SK-N-SH (cell line): ENCODE measurements around the gene SLC40A1. TPM values are rescaled to one million over a fixed set of nuclear protein-coding genes. Genes with fewer than 3 reads are reported as not detected.

Experiments
- CTCF ChIA-PET: fragments of 300-600, 350-600 bp; formaldehyde crosslinking; extraction: SDS; loops from one replicate; lab custom pipeline; 2021; lab: Yijun Ruan, JAX
- POLR2A ChIA-PET: fragments of 350-600 bp; sonication (Branson Sonifier 250); formaldehyde crosslinking; extraction: SDS; loops from one replicate; lab custom pipeline; 2020; ENCODE audit warnings: antibody characterized with exemption, inconsistent platforms; lab: Yijun Ruan, JAX
- DNase-seq: peaks from one replicate; pipeline ENCODE4 v3.0.0; 2012
- H2AFZ ChIP-seq: fragments of 200-600 bp; sonication (generic); 2 replicates; pipeline ENCODE4 v1.8.1; 2016; ENCODE audit warnings: antibody characterized with exemption, mild to moderate bottlenecking, low read depth
- H3F3A ChIP-seq: fragments of 200-600 bp; sonication (generic); replicated peaks from 2 replicates; pipeline ENCODE3; 2016; ENCODE audit warnings: antibody characterized with exemption, mild to moderate bottlenecking; ENCODE audit not compliant: insufficient read depth
- H3K27ac ChIP-seq, 2 experiments: fragments of 200-500 bp in 1 of 2; fragments of 200-600 bp in 1 of 2; sonication (Bioruptor generic) in 1 of 2; sonication (generic), shearing (Covaris generic) in 1 of 2; 2 replicates each; pipeline versions ENCODE4 v1.5.1 to v1.6.1; 2014 to 2016; ENCODE audit warnings: low read depth in 2 of 2, inconsistent platforms in 1 of 2, low read length in 1 of 2, mild to moderate bottlenecking in 1 of 2, mixed read lengths in 1 of 2
- H3K27me3 ChIP-seq: fragments of 200-600 bp; sonication (generic), shearing (Covaris generic); 2 replicates; pipeline ENCODE4 v1.6.1; 2016; ENCODE audit warnings: mixed run types; ENCODE audit not compliant: insufficient read depth
- H3K36me3 ChIP-seq, 2 experiments: fragments of 200-500 bp in 1 of 2; fragments of 200-600 bp in 1 of 2; sonication (Bioruptor generic) in 1 of 2; sonication (generic) in 1 of 2; replicated peaks in 1 of 2; 2 replicates each; pipeline versions ENCODE3 to v1.5.1; 2014 to 2016; ENCODE audit warnings: low read length in 1 of 2, mild to moderate bottlenecking in 1 of 2; ENCODE audit not compliant: insufficient read depth in 2 of 2, control insufficient read depth in 1 of 2
- H3K4me1 ChIP-seq, 2 experiments: fragments of 200-500 bp in 1 of 2; fragments of 200-600 bp in 1 of 2; sonication (Bioruptor generic) in 1 of 2; sonication (generic), shearing (Covaris generic) in 1 of 2; 2 replicates each; pipeline versions ENCODE4 v1.5.1 to v1.6.1; 2014 to 2016; ENCODE audit warnings: low read depth in 1 of 2, low read length in 1 of 2, mixed run types in 1 of 2; ENCODE audit not compliant: insufficient read depth in 2 of 2, control insufficient read depth in 1 of 2
- H3K4me2 ChIP-seq: fragments of 200-600 bp; sonication (generic), shearing (Covaris generic); 2 replicates; pipeline ENCODE4 v1.6.1; 2017; ENCODE audit warnings: mixed run types
- H3K4me3 ChIP-seq, 2 experiments: fragments of 200-500 bp in 1 of 2; fragments of 200-600 bp in 1 of 2; sonication (Bioruptor generic) in 1 of 2; sonication (generic), shearing (Covaris generic) in 1 of 2; 2 replicates each; pipeline versions ENCODE4 v1.5.1 to v1.8.1; 2014 to 2016; ENCODE audit warnings: low read depth in 2 of 2, inconsistent platforms in 1 of 2, low read length in 1 of 2, mild to moderate bottlenecking in 1 of 2, mixed read lengths in 1 of 2, moderate library complexity in 1 of 2
- H3K79me2 ChIP-seq: fragments of 200-600 bp; sonication (generic); 2 replicates; pipeline ENCODE4 v1.8.1; 2017; ENCODE audit warnings: mild to moderate bottlenecking; ENCODE audit not compliant: insufficient read depth
- H3K9ac ChIP-seq: fragments of 200-600 bp; sonication (generic); 2 replicates; pipeline ENCODE4 v1.6.1; 2017; ENCODE audit warnings: mixed run types
- H3K9me2 ChIP-seq: fragments of 200-600 bp; sonication (generic); 2 replicates; pipeline ENCODE4 v1.6.1; 2017; ENCODE audit warnings: mixed run types
- H3K9me3 ChIP-seq: fragments of 200-600 bp; sonication (generic); 2 replicates; pipeline ENCODE4 v1.6.1; 2017; ENCODE audit warnings: mixed run types, mild to moderate bottlenecking, moderate library complexity
- H4K20me1 ChIP-seq: fragments of 200-600 bp; sonication (generic); 2 replicates; pipeline ENCODE4 v1.6.1; 2017; ENCODE audit warnings: mild to moderate bottlenecking, mixed run types; ENCODE audit not compliant: insufficient read depth
- CHD2 ChIP-seq: fragments of 150-350 bp; IDR thresholded peaks from 2 replicates; pipeline ENCODE4 v1.6.1; 2018; ENCODE audit warnings: low read length; ENCODE audit not compliant: partially characterized antibody
- FOSL2 ChIP-seq: IDR thresholded peaks from 2 replicates; pipeline ENCODE4 v1.4.0; 2012; ENCODE audit warnings: low read depth, mild to moderate bottlenecking, moderate library complexity, borderline replicate concordance
- GABPA ChIP-seq: IDR thresholded peaks from 2 replicates; pipeline ENCODE4 v1.4.0; 2012; ENCODE audit warnings: low read depth, mild to moderate bottlenecking
- IRF3 ChIP-seq: fragments of 150-350 bp; IDR thresholded peaks from 2 replicates; pipeline ENCODE4 v1.6.1; 2016; ENCODE audit warnings: mild to moderate bottlenecking, low read depth, low read length
- JUND ChIP-seq: IDR thresholded peaks from 2 replicates; pipeline ENCODE4 v1.4.0; 2012
- MXI1 ChIP-seq: IDR thresholded peaks from 2 replicates; pipeline ENCODE4 v1.6.1; 2012; ENCODE audit warnings: mild to moderate bottlenecking, low read depth, low read length, improper control_type of control experiment
- PBX3 ChIP-seq: IDR thresholded peaks from 2 replicates; pipeline ENCODE4; 2012
- POLR2AphosphoS5 ChIP-seq: IDR thresholded peaks from 2 replicates; pipeline ENCODE4 v1.6.1; 2012; ENCODE audit warnings: low read depth, low read length
- RCOR1 ChIP-seq: fragments of 150-350 bp; IDR thresholded peaks from 2 replicates; pipeline ENCODE4 v1.6.1; 2017; ENCODE audit warnings: antibody characterized with exemption, low read length
- RXRA ChIP-seq: IDR thresholded peaks from 2 replicates; pipeline ENCODE4 v1.4.0; 2012; ENCODE audit warnings: low read depth, mild to moderate bottlenecking, borderline replicate concordance
- SIN3A ChIP-seq: IDR thresholded peaks from 2 replicates; pipeline ENCODE4 v1.6.1; 2012; ENCODE audit warnings: low read depth, mild to moderate bottlenecking, low read length, moderate library complexity, borderline replicate concordance
- TCF12 ChIP-seq: IDR thresholded peaks from 2 replicates; pipeline ENCODE4 v1.4.0; 2012
- WGBS: methylation state at CpG from one replicate; pipeline ENCODE4 v1.1.6; 2017; ENCODE audit warnings: low lambda C conversion rate; 5-methylcytosine and 5-hydroxymethylcytosine counted together
- polyA plus RNA-seq, 3 experiments: library from polyadenylated mRNA; depleted of rRNA; stranded (reverse); fragments of >200 nt; gene quantifications; 2 replicates each; pipeline ENCODE4 v1.2.3, GENCODE V29; 2012
- TF ChIP-seq, protein P1 (sequence below): fragments of 200-600 bp; sonication (generic); IDR thresholded peaks from 2 replicates; pipeline ENCODE4 v1.6.1; 2017; ENCODE audit warnings: antibody characterized with exemption, mild to moderate bottlenecking, moderate library complexity

SLC40A1 gene
- polyA plus RNA-seq, 1 of the 3 experiments (the other 2 are of a cell fraction) = 1.8 TPM

DNA sequence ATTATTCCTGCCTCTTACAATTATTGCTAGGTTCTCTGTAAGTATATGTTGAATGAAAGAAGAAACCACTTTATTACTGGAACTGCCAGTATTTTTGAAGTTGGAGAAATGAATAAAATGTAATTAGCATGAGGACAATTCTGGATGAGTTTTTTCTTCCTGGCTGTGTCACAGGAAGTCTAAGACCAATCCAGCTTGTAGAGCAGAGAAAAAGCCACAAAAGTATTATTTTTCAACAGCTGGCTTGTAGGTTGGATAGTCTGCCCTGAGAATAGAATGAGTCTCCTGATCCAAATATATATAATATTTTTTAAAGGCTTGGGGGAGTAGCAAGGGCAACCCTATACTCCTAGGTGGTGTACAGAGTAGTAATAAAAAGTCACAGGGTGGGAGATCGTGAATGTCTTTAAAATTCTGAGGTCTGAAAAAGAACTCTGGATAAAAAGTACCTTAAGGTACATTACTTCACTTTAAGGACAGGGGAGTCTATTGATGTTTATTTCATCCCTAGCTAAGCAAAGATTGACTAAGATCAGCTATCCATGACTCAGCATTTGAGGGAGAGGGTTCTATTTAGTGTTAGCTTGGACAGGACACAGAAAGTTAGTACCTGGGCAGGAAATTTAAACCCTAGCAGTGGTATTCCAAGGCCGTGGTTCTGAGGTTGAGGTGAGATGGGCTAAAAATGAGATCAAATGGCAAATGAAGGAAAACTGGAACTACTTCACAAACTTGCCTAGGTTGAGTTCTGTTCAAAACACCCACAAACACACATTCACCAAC, 31.7 kb downstream of the SLC40A1 start:
- ChIA-PET POLR2A (no interaction called here), CTCF (interaction anchor here (1.3 kb wide), 1 partner anchor 112 kb away, joined by 4 read pairs; no protein-coding TSS in a partner anchor)
- Histone ChIP-seq H3K9me2 (no peaks in the 10 kb centered on the region), H3K36me3 (no peaks in the 10 kb centered on the region), H2AFZ (peak overlapping the region; percentile 74; the same call in 1 of the 2 replicates), H3K4me1 (no peaks in the 10 kb centered on the region; a peak in 1 of 4 replicates), H3K27ac (no peak overlapping the region), H3K4me3 (no peak overlapping the region), H3K27me3 (no peaks in the 10 kb centered on the region), H3F3A (no peaks in the 10 kb centered on the region), H4K20me1 (no peaks in the 10 kb centered on the region), H3K79me2 (no peaks in the 10 kb centered on the region), H3K4me2 (no peak overlapping the region), H3K9me3 (no peaks in the 10 kb centered on the region), H3K9ac (no peak overlapping the region)
- no peak for DNase-seq
- TF ChIP-seq TCF12 (no peak), IRF3 (no peak), JUND (no peak), GABPA (no peak), CHD2 (no peak), POLR2AphosphoS5 (no peak), RCOR1 (no peak), RXRA (no peak), PBX3 (no peak), MXI1 (no peak), FOSL2 (no peak), SIN3A (no peak)
- TF ChIP-seq, protein P1, sequence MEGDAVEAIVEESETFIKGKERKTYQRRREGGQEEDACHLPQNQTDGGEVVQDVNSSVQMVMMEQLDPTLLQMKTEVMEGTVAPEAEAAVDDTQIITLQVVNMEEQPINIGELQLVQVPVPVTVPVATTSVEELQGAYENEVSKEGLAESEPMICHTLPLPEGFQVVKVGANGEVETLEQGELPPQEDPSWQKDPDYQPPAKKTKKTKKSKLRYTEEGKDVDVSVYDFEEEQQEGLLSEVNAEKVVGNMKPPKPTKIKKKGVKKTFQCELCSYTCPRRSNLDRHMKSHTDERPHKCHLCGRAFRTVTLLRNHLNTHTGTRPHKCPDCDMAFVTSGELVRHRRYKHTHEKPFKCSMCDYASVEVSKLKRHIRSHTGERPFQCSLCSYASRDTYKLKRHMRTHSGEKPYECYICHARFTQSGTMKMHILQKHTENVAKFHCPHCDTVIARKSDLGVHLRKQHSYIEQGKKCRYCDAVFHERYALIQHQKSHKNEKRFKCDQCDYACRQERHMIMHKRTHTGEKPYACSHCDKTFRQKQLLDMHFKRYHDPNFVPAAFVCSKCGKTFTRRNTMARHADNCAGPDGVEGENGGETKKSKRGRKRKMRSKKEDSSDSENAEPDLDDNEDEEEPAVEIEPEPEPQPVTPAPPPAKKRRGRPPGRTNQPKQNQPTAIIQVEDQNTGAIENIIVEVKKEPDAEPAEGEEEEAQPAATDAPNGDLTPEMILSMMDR = no peak
- WGBS = 75% methylated on average over 2 of the region's 2 CpGs

DNA sequence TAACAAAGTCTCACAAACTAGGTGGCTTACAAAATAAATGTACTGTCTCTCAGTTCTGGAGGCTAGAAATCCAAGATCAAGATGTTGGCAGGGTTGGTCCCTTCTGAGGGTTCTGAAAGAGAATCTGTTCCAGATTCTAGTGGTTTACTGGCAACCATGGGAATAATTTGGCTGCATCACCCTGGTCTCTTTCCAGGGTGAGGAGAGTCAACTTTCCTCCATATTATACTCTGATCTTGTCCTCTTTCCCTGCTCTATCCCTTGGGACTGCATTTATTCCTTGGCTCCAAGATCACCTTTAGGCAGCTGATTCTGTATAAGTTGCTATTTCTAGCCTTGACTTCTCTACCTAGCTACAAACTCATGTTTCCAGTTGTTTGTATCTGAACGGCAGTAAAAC, 35.2 kb downstream of the SLC40A1 start:
- 89% methylated on average over 1 of the region's 1 CpG for WGBS
- ChIA-PET POLR2A (no interaction called here), CTCF (no interaction called here)
- Histone ChIP-seq H3K9me3 (no peaks in the 10 kb centered on the region), H3K4me2 (no peak overlapping the region), H3K27ac (no peak overlapping the region), H3K4me1 (peaks cover 0 to 5% of the 10 kb centered on the region in 2 experiments; a peak in 2 of 4 replicates), H3K36me3 (no peaks in the 10 kb centered on the region), H3K4me3 (no peak overlapping the region), H3K79me2 (no peaks in the 10 kb centered on the region), H3K9me2 (no peaks in the 10 kb centered on the region), H2AFZ (no peak overlapping the region), H3K9ac (no peak overlapping the region), H3K27me3 (no peaks in the 10 kb centered on the region), H3F3A (no peaks in the 10 kb centered on the region), H4K20me1 (no peaks in the 10 kb centered on the region)
- DNase-seq = no peak
- TF ChIP-seq SIN3A = no peak
